Left lung (tissue), 10 donors: ENCODE measurements around the gene TRIM25. TPM values are rescaled to one million over a fixed set of nuclear protein-coding genes. Genes with fewer than 3 reads are reported as not detected.

ENCODE experiments used
- ATAC-seq: fragments of 200-7000 bp; cut with Tn5 transposase; one replicate; pipeline ENCODE4 v1.9.1; 2020; ENCODE audit warnings: moderate library complexity
- DNase-seq, 4 donors: peaks; one replicate each; pipeline ENCODE4 v3.0.0-alpha.2; 2013 to 2020
- H3K27ac ChIP-seq, 2 donors: fragments of 200-600 bp; sonication (generic) in 1 of 2; one replicate each; pipeline versions ENCODE4 v1.5.0 to v1.8.0; 2020 to 2021
- H3K27me3 ChIP-seq, 2 donors: fragments of 200-600 bp; sonication (generic) in 1 of 2; one replicate each; pipeline versions ENCODE4 v1.5.0 to v1.8.0; 2020 to 2021
- H3K36me3 ChIP-seq, 2 donors: fragments of 200-600 bp; sonication (generic) in 1 of 2; one replicate each; pipeline versions ENCODE4 v1.5.0 to v1.8.0; 2020 to 2021
- H3K4me1 ChIP-seq, 2 donors: fragments of 200-600 bp; one replicate each; pipeline ENCODE4 v1.8.0; 2021
- H3K4me3 ChIP-seq, 2 donors: fragments of 200-600 bp; sonication (generic) in 1 of 2; one replicate each; pipeline versions ENCODE4 v1.5.0 to v1.8.0; 2020 to 2021; ENCODE audit warnings: mild to moderate bottlenecking in 1 of 2
- H3K9me3 ChIP-seq, 2 donors: fragments of 200-600 bp; sonication (generic) in 1 of 2; one replicate each; pipeline versions ENCODE4 v1.5.0 to v1.8.0; 2020 to 2021
- CTCF ChIP-seq, 2 donors: fragments of 200-600 bp; sonication (generic) in 1 of 2; IDR thresholded peaks; one replicate each; pipeline versions ENCODE4 v1.5.0 to v1.8.0; 2021; ENCODE audit warnings: antibody characterized with exemption in 2 of 2
- intact Hi-C, 2 donors: fragments of 100-400 bp; cut with DNase I; formaldehyde crosslinking; loops; one replicate each; pipeline versions ENCODE4 v1.11.2 to v1.14.2; 2022
- polyA plus RNA-seq, 6 donors: library from polyadenylated mRNA; unstranded; fragments of 120-200 nt; gene quantifications; one replicate each; pipeline ENCODE4 v1.2.1, GENCODE V29; 2013; ENCODE audit not compliant: insufficient read length in 6 of 6
- total RNA-seq, 2 donors: library from RNA; stranded (reverse); fragmentation: NEBNext Ultra II Directional; extraction: Animal tissue kit (Norgen Biotek cat#: 25700); gene quantifications; one replicate each; pipeline ENCODE4 v1.2.1, GENCODE V29; 2021
- donor health status: DM: no; HTN: yes; CAD: no.
- donor health status: DM: no; HTN: no; CAD: no.

The TRIM25 gene
- total and polyA plus RNA-seq, 8 donors, result 42.3 to 127 (median 47.1) TPM

GRCh38 chr17:56933151-56933745, 19.4 kb upstream of the TRIM25 start:
- ATAC-seq (no peak), DNase-seq (no peak)
- no peak for TF ChIP-seq CTCF (IDR thresholded peaks at IDR 0.05)
- H3K9me3 ChIP-seq, result peaks cover 0 to 23% of the 10 kb centered on the region in 2 donors
- H3K27ac ChIP-seq, result no peak overlapping the region
- peaks cover 0 to 9% of the 10 kb centered on the region in 2 donors for H3K4me1 ChIP-seq
- peaks cover 0 to 43% of the 10 kb centered on the region in 2 donors for H3K36me3 ChIP-seq
- H3K4me3 ChIP-seq, result no peak overlapping the region
- intact Hi-C loops, result loop anchor here in 1 of 2 donors (10.0 kb wide), 1 partner anchor 108 kb away; no protein-coding TSS in a partner anchor
- H3K27me3 ChIP-seq, result no peaks in the 10 kb centered on the region

GRCh38 chr17:56930739-56931337, 17.0 kb upstream of the TRIM25 start:
- DNase-seq (no peak), ATAC-seq (no peak)
- no peak overlapping the region for H3K27ac ChIP-seq
- intact Hi-C loops, result loop anchor here in 1 of 2 donors (10.0 kb wide), 1 partner anchor 106 kb away; no protein-coding TSS in a partner anchor
- H3K4me3 ChIP-seq, result no peak overlapping the region
- H3K27me3 ChIP-seq, result no peaks in the 10 kb centered on the region
- no peak for TF ChIP-seq CTCF (IDR thresholded peaks at IDR 0.05)
- no peaks in the 10 kb centered on the region for H3K4me1 ChIP-seq
- peaks cover 0 to 20% of the 10 kb centered on the region in 2 donors for H3K36me3 ChIP-seq
- peaks cover 0 to 23% of the 10 kb centered on the region in 2 donors for H3K9me3 ChIP-seq

- H3K27me3 ChIP-seq, result no peaks in the 10 kb centered on the region
- peaks cover 0 to 23% of the 10 kb centered on the region in 2 donors for H3K9me3 ChIP-seq
- no peak overlapping the region for H3K27ac ChIP-seq
- no peaks in the 10 kb centered on the region for H3K4me1 ChIP-seq
- intact Hi-C loops, result no loop called here
- H3K36me3 ChIP-seq, result peaks cover 0 to 11% of the 10 kb centered on the region in 2 donors
- DNase-seq (no peak), ATAC-seq (no peak)
- H3K4me3 ChIP-seq, result no peak overlapping the region
- no peak for TF ChIP-seq CTCF (IDR thresholded peaks at IDR 0.05)
Measured at GRCh38 chr17:56929362-56929969, 15.6 kb upstream of the TRIM25 start.

- no peak overlapping the region for H3K4me3 ChIP-seq
- no peak for TF ChIP-seq CTCF (IDR thresholded peaks at IDR 0.05)
Measured at GRCh38 chr17:56928586-56928985, 14.7 kb upstream of the TRIM25 start.

GRCh38 chr17:56926704-56927103, 12.9 kb upstream of the TRIM25 start:
- Histone ChIP-seq H3K4me3 (no peak overlapping the region), H3K27ac (no peak overlapping the region), H3K36me3 (no peaks in the 10 kb centered on the region), H3K9me3 (peaks cover 0 to 23% of the 10 kb centered on the region in 2 donors), H3K4me1 (no peaks in the 10 kb centered on the region), H3K27me3 (no peaks in the 10 kb centered on the region)
- peak; percentile 83 for ATAC-seq
- DNase-seq, result peak in 1 of 4 donors; percentile 47
- intact Hi-C loops, result no loop called here
- no peak for TF ChIP-seq CTCF (IDR thresholded peaks at IDR 0.05)

More at GRCh38 chr17:56928586-56928985, 14.7 kb upstream of the TRIM25 start:
- ATAC-seq, result no peak
- no peak for DNase-seq
- H3K27ac ChIP-seq, result no peak overlapping the region
- intact Hi-C loops, result no loop called here
- peaks cover 0 to 23% of the 10 kb centered on the region in 2 donors for H3K9me3 ChIP-seq
- no peaks in the 10 kb centered on the region for H3K4me1 ChIP-seq
- no peaks in the 10 kb centered on the region for H3K27me3 ChIP-seq
- H3K36me3 ChIP-seq, result peaks cover 0 to 3% of the 10 kb centered on the region in 2 donors
